Panc1 (cell line): ENCODE results near the gene IFIT1. TPM values are rescaled to one million over a fixed set of nuclear protein-coding genes. Genes with fewer than 3 reads are reported as not detected.

ENCODE experiments used
- ATAC-seq: fragments of 200-7000 bp; cut with Tn5 transposase; 2 replicates; pipeline ENCODE4 v1.9.1; 2020; ENCODE audit warnings: mild to moderate bottlenecking, moderate library complexity
- BruUV-seq: library from RNA; stranded (reverse); fragments of 400-500 nt; replicated peaks from 2 replicates; lab custom pipeline; 2021; lab: Mats Ljungman, UMichigan
- CTCF ChIA-PET: fragments of 300-600 bp; sonication (Branson Sonifier 250); formaldehyde crosslinking; loops from one replicate; lab custom pipeline; 2022; ENCODE audit warnings: antibody characterized with exemption; lab: Charles Lee
- POLR2A ChIA-PET: fragments of 300-600 bp; sonication (Branson Sonifier 250); formaldehyde crosslinking; loops from one replicate; lab custom pipeline; 2022; ENCODE audit warnings: antibody characterized with exemption; lab: Charles Lee
- DNase-seq: peaks from one replicate; pipeline ENCODE4 v3.0.0-alpha.2; 2010; ENCODE audit warnings: low read depth, low spot score
- H3K27ac ChIP-seq: 2 replicates; pipeline ENCODE4 v1.5.1; 2011; ENCODE audit warnings: mild to moderate bottlenecking, low read length, inconsistent platforms
- H3K27me3 ChIP-seq: fragments of 200-500 bp; sonication (Bioruptor generic); 2 replicates; pipeline ENCODE4 v1.6.0; 2014; ENCODE audit warnings: low read length, inconsistent platforms; ENCODE audit not compliant: control insufficient read depth, insufficient read depth
- H3K36me3 ChIP-seq: fragments of 200-500 bp; sonication (Bioruptor generic); 2 replicates; pipeline ENCODE4 v1.5.1; 2014; ENCODE audit warnings: inconsistent platforms, mild to moderate bottlenecking, low read length, moderate library complexity; ENCODE audit not compliant: control insufficient read depth, insufficient read depth
- H3K4me1 ChIP-seq: 2 replicates; pipeline ENCODE4 v1.5.1; 2011; ENCODE audit warnings: inconsistent platforms, mild to moderate bottlenecking, low read length, moderate library complexity; ENCODE audit not compliant: control insufficient read depth, insufficient read depth
- H3K4me3 ChIP-seq, 2 experiments: 2 replicates each; pipeline ENCODE4 v1.5.1; 2011 to 2012; ENCODE audit warnings: low read depth in 2 of 2, low read length in 2 of 2, mild to moderate bottlenecking in 2 of 2, inconsistent platforms in 1 of 2, moderate library complexity in 1 of 2
- H3K9me3 ChIP-seq: fragments of 200-500 bp; sonication (Bioruptor generic); 2 replicates; pipeline ENCODE4 v1.5.1; 2014; ENCODE audit warnings: low read depth, mild to moderate bottlenecking, inconsistent platforms, low read length, moderate library complexity; ENCODE audit not compliant: control insufficient read depth, insufficient read depth
- CTCF ChIP-seq: fragments of 450-650 bp; IDR thresholded peaks from 2 replicates; pipeline ENCODE4 v1.5.1; 2017; ENCODE audit warnings: mild to moderate bottlenecking
- POLR2AphosphoS5 ChIP-seq: IDR thresholded peaks from 2 replicates; pipeline ENCODE4 v1.6.1; 2012; ENCODE audit warnings: mild to moderate bottlenecking, low read depth, low read length, moderate library complexity
- REST ChIP-seq, 2 experiments: IDR thresholded peaks; 2 replicates each; pipeline ENCODE4 v1.6.1; 2011 to 2012; ENCODE audit warnings: low read depth in 2 of 2, control low read depth in 1 of 2, low read length in 1 of 2, mild to moderate bottlenecking in 1 of 2, moderate library complexity in 1 of 2; ENCODE audit not compliant: insufficient read depth in 1 of 2
- SIN3A ChIP-seq: IDR thresholded peaks from 2 replicates; pipeline ENCODE4 v1.6.1; 2012; ENCODE audit warnings: low read depth, mild to moderate bottlenecking, low read length, moderate library complexity, borderline replicate concordance; ENCODE audit not compliant: insufficient read depth
- TCF7L2 ChIP-seq: IDR thresholded peaks from 2 replicates; pipeline ENCODE4 v1.6.1; 2011; ENCODE audit warnings: mild to moderate bottlenecking, low read depth, low read length, inconsistent platforms
- in situ Hi-C: cut with HindIII; loops from 2 replicates; pipeline ENCODE4 v1.10.0; 2016; ENCODE audit warnings: low sequenced_read_pairs, low pct_unique_long_range_greater_than_20kb
- intact Hi-C: fragments of 100-400 bp; cut with micrococcal nuclease; formaldehyde crosslinking; loops from one replicate; pipeline ENCODE4 v1.10.0; 2022; ENCODE audit not compliant: unreplicated experiment
- total RNA-seq: library from RNA; stranded (reverse); gene quantifications from one replicate; pipeline ENCODE4 v1.2.1, GENCODE V29; 2021; ENCODE audit not compliant: unreplicated experiment

IFIT1 gene
- total RNA-seq, 1 experiment from 2014 or later: 43.8 TPM

- no TSS peak for BruUV-seq
- Histone ChIP-seq H3K9me3 (no peaks in the 10 kb centered on the region), H3K27ac (peak overlapping the region; percentile 25; the same call in 1 of the 2 replicates), H3K36me3 (no peaks in the 10 kb centered on the region), H3K4me1 (no peaks in the 10 kb centered on the region), H3K4me3 (no peak overlapping the region), H3K27me3 (no peaks in the 10 kb centered on the region)
- CTCF ChIA-PET: no interaction called here
- intact Hi-C loops: no loop called here
- ATAC-seq (no peak), DNase-seq (no peak)
- TF ChIP-seq CTCF (no peak), TCF7L2 (no peak), POLR2AphosphoS5 (no peak), REST (IDR thresholded peaks at IDR 0.05; ENCODE audit: insufficient read depth in 1 of 2, low read depth in 2 of 2, low read length in 1 of 2) (no peak), SIN3A (no peak)
- in situ Hi-C loops: no loop called here
- POLR2A ChIA-PET: no interaction called here
Observed at GRCh38 chr10:89363729-89364442, 28.5 kb upstream of the IFIT1 start.

GRCh38 chr10:89364531-89364930, 27.9 kb upstream of the IFIT1 start:
- Histone ChIP-seq H3K4me3 (no peak overlapping the region), H3K9me3 (no peaks in the 10 kb centered on the region), H3K27me3 (no peaks in the 10 kb centered on the region), H3K36me3 (no peaks in the 10 kb centered on the region), H3K4me1 (no peaks in the 10 kb centered on the region; the same call in 1 of the 2 replicates), H3K27ac (no peak overlapping the region)
- no peak for DNase-seq
- intact Hi-C loops: no loop called here
- BruUV-seq: no TSS peak
- POLR2A ChIA-PET: no interaction called here
- CTCF ChIA-PET: interaction anchor here (0.6 kb wide), 1 partner anchor 24 kb away, joined by 7 read pairs; no protein-coding TSS in a partner anchor
- no peak for ATAC-seq
- TF ChIP-seq POLR2AphosphoS5: no peak
- no peak for TF ChIP-seq CTCF
- no peak for TF ChIP-seq TCF7L2
- no peak for TF ChIP-seq SIN3A
- no peak for TF ChIP-seq REST (IDR thresholded peaks at IDR 0.05; ENCODE audit: insufficient read depth in 1 of 2, low read depth in 2 of 2, low read length in 1 of 2)
- in situ Hi-C loops: no loop called here
